Left cardiac atrium (tissue), 4 donors: Measurements from ENCODE around the gene MPIG6B. TPM values are rescaled to one million over a fixed set of nuclear protein-coding genes. Genes with fewer than 3 reads are reported as not detected.

Experiments
- ATAC-seq, 2 donors: fragments of 200-7000 bp; cut with Tn5 transposase; one replicate each; pipeline ENCODE4 v1.9.1; 2020; ENCODE audit warnings: mild to moderate bottlenecking in 2 of 2, moderate library complexity in 2 of 2
- DNase-seq: peaks from one replicate; pipeline ENCODE4 v3.0.0-alpha.2; 2020
- intact Hi-C, 2 donors: fragments of 100-400 bp; cut with DNase I; formaldehyde crosslinking; loops; one replicate each; pipeline versions ENCODE4 v1.14.1 to v1.15.1; 2022 to 2023
- total RNA-seq, 2 donors: library from RNA; stranded (reverse); fragmentation: NEBNext Ultra II Directional; extraction: Animal tissue kit (Norgen Biotek cat#: 25700); gene quantifications; one replicate each; pipeline ENCODE4 v1.2.1, GENCODE V29; 2021
- donor health status: DM: no; HTN: yes; CAD: no.
- donor health status: DM: no; HTN: yes; CAD: no; lungs with severe emphysema.
- donor health status: DM: yes; HTN: yes; CAD: no.
- donor health status: Dilated cardiomyopathy.

MPIG6B gene
- total RNA-seq, 2 donors from 2014 or later: 0.39 to 0.41 TPM

- DNase-seq: no peak
- no peak for ATAC-seq
- intact Hi-C loops: no loop called here
Observed at GRCh38 chr6:31715022-31715958, 7.9 kb upstream of the MPIG6B start, which contains the start of gene LY6G6D. Gene LY6G6D, plus strand, starts transcription at chr6:31715348. Its CDS starts 8 bp downstream, at chr6:31715356.

- no peak for DNase-seq
- ATAC-seq: no peak
- intact Hi-C loops: no loop called here
Observed at GRCh38 chr6:31717499-31718222, 5.5 kb upstream of the MPIG6B start.

- intact Hi-C loops: no loop called here
- DNase-seq (no peak), ATAC-seq (no peak)
Observed at GRCh38 chr6:31718265-31718664, 4.9 kb upstream of the MPIG6B start.

GRCh38 chr6:31719001-31719400 is 4.2 kb upstream of the MPIG6B start:
- DNase-seq: no peak
- intact Hi-C loops: no loop called here
- ATAC-seq: no peak

- ATAC-seq (no peak), DNase-seq (no peak)
- intact Hi-C loops: no loop called here
Observed at GRCh38 chr6:31720196-31720770, 2.9 kb upstream of the MPIG6B start.

GRCh38 chr6:31721351-31722020 is 1.7 kb upstream of the MPIG6B start, which contains the start of gene LY6G6C:
Gene LY6G6C, minus strand, starts transcription at chr6:31721746. Its CDS starts 67 bp downstream, at chr6:31721679.
- DNase-seq (no peak), ATAC-seq (no peak)
- intact Hi-C loops: no loop called here

- DNase-seq: no peak
- ATAC-seq: no peak
- intact Hi-C loops: no loop called here
Observed at GRCh38 chr6:31722173-31722572, 1.0 kb upstream of the MPIG6B start.

GRCh38 chr6:31723980-31724691 is 963 bp downstream of the MPIG6B start:
- DNase-seq (peak; percentile 36), ATAC-seq (peak in 1 of 2 donors; percentile 2)
- intact Hi-C loops: no loop called here

GRCh38 chr6:31725502-31726350 is 2.6 kb downstream of the MPIG6B start:
- ATAC-seq (peak in 1 of 2 donors; percentile 6), DNase-seq (no peak)
- intact Hi-C loops: no loop called here

GRCh38 chr6:31727034-31727716 is 4.0 kb downstream of the MPIG6B start:
- intact Hi-C loops: no loop called here
- ATAC-seq (no peak), DNase-seq (no peak)

GRCh38 chr6:31727717-31728671 is 4.8 kb downstream of the MPIG6B start:
- DNase-seq: peak; percentile 41

GRCh38 chr6:31728767-31729514 is 5.8 kb downstream of the MPIG6B start, which contains the start of gene DDAH2:
Gene DDAH2, minus strand, starts transcription at chr6:31729299. Its CDS starts 138 bp downstream, at chr6:31729161.
- peak; percentile 41 for DNase-seq
- intact Hi-C loops: no loop called here
- ATAC-seq: peak; percentile 32 to 44

More at GRCh38 chr6:31727717-31728671, 4.8 kb downstream of the MPIG6B start:
- intact Hi-C loops: no loop called here
- ATAC-seq: no peak

GRCh38 chr6:31729515-31729978 is 6.4 kb downstream of the MPIG6B start:
- ATAC-seq (peak; percentile 84 to 88), DNase-seq (peak; percentile 90)
- intact Hi-C loops: no loop called here

GRCh38 chr6:31729979-31730630 is 6.9 kb downstream of the MPIG6B start:
- peak; percentile 93 for DNase-seq
- ATAC-seq: peak; percentile 80 to 88
- intact Hi-C loops: loop anchor here in 1 of 2 donors (10.0 kb wide), 2 partner anchors 65 to 105 kb away; partner anchors contain the start of gene VARS1
